H1 (cell line): ENCODE results near the gene CLCA1. TPM values are rescaled to one million over a fixed set of nuclear protein-coding genes. Genes with fewer than 3 reads are reported as not detected.

Experiments used
- CTCF ChIA-PET: fragments of 300-600 bp; sonication (Branson Sonifier 250); formaldehyde crosslinking; loops from one replicate; lab custom pipeline; 2021; ENCODE audit not compliant: partially characterized antibody; lab: Charles Lee
- POLR2A ChIA-PET: fragments of 300-600 bp; sonication (Branson Sonifier 250); formaldehyde crosslinking; loops from one replicate; lab custom pipeline; 2021; ENCODE audit warnings: inconsistent platforms; ENCODE audit not compliant: partially characterized antibody; lab: Charles Lee
- DNase-seq, 2 experiments: peaks; one replicate each; pipeline versions ENCODE4 v3.0.0 to v3.0.0-alpha.2; 2010 to 2022; ENCODE audit warnings: low spot score in 2 of 2, low read depth in 1 of 2, mixed read lengths in 1 of 2
- FAIRE-seq: peaks from 2 replicates; lab custom pipeline; 2011; peaks lifted over from hg19 to GRCh38; lab: Jason Lieb, UNC
- H2AFZ ChIP-seq: 2 replicates; pipeline ENCODE4 v1.8.1; 2012; ENCODE audit warnings: low read length, inconsistent platforms
- H2AK5ac ChIP-seq: 2 replicates; pipeline ENCODE4 v1.6.1; 2013; ENCODE audit warnings: low read depth, low read length
- H2BK120ac ChIP-seq: replicated peaks from 2 replicates; pipeline ENCODE3; 2013; ENCODE audit warnings: low read depth, low read length, inconsistent platforms
- H2BK12ac ChIP-seq: 2 replicates; pipeline ENCODE4 v1.6.1; 2013; ENCODE audit warnings: low read depth, low read length
- H2BK15ac ChIP-seq: 2 replicates; pipeline ENCODE4 v1.6.1; 2013; ENCODE audit warnings: low read length
- H2BK20ac ChIP-seq: 2 replicates; pipeline ENCODE4 v1.6.1; 2013; ENCODE audit warnings: low read length
- H2BK5ac ChIP-seq: 2 replicates; pipeline ENCODE4 v1.6.1; 2013; ENCODE audit warnings: low read depth, low read length
- H3K14ac ChIP-seq: 2 replicates; pipeline ENCODE4 v1.6.1; 2013; ENCODE audit warnings: inconsistent platforms; ENCODE audit not compliant: insufficient read length
- H3K18ac ChIP-seq: 2 replicates; pipeline ENCODE4 v1.6.1; 2013; ENCODE audit warnings: low read length; ENCODE audit errors: extremely low read depth
- H3K23ac ChIP-seq: 2 replicates; pipeline ENCODE4 v1.6.1; 2013; ENCODE audit warnings: inconsistent platforms; ENCODE audit not compliant: insufficient read length
- H3K23me2 ChIP-seq: 2 replicates; pipeline ENCODE4 v1.6.1; 2013; ENCODE audit warnings: low read depth, low read length
- H3K27ac ChIP-seq: 2 replicates; pipeline ENCODE4 v1.6.1; 2011; ENCODE audit warnings: low read depth, low read length, inconsistent platforms
- H3K27me3 ChIP-seq, 4 experiments: replicated peaks in 1 of 4; 1 replicate in 1 of 4; 2 replicates in 3 of 4; pipeline versions ENCODE4 v1.6.1 to v1.8.1; 2011 to 2013; ENCODE audit warnings: low read length in 3 of 4, mild to moderate bottlenecking in 3 of 4, inconsistent platforms in 2 of 4, mixed read lengths in 2 of 4, moderate library complexity in 1 of 4; ENCODE audit not compliant: control insufficient read depth in 3 of 4, insufficient read depth in 3 of 4; ENCODE audit errors: extremely low read depth in 1 of 4
- H3K36me3 ChIP-seq, 4 experiments: 2 replicates each; pipeline versions ENCODE4 v1.6.1 to v1.8.1; 2011 to 2013; ENCODE audit warnings: mild to moderate bottlenecking in 4 of 4, low read length in 3 of 4, moderate library complexity in 2 of 4, control low read depth in 1 of 4, inconsistent platforms in 1 of 4; ENCODE audit not compliant: insufficient read depth in 4 of 4, control insufficient read depth in 2 of 4
- H3K4ac ChIP-seq: replicated peaks from 2 replicates; pipeline ENCODE3; 2013; ENCODE audit warnings: low read length, low read depth, mixed read lengths, inconsistent platforms; ENCODE audit not compliant: insufficient read length
- H3K4me1 ChIP-seq, 4 experiments: replicated peaks in 1 of 4; 1 replicate in 1 of 4; 2 replicates in 3 of 4; pipeline versions ENCODE4 v1.6.1 to v1.8.1; 2011 to 2013; ENCODE audit warnings: low read length in 3 of 4, inconsistent platforms in 2 of 4, mixed read lengths in 1 of 4; ENCODE audit not compliant: insufficient read depth in 4 of 4, control insufficient read depth in 3 of 4
- H3K4me2 ChIP-seq, 2 experiments: 2 replicates each; pipeline versions ENCODE4 v1.6.1 to v1.8.1; 2011 to 2013; ENCODE audit warnings: low read depth in 2 of 2, low read length in 2 of 2, control low read depth in 1 of 2, inconsistent platforms in 1 of 2, mild to moderate bottlenecking in 1 of 2; ENCODE audit not compliant: insufficient read depth in 1 of 2
- H3K4me3 ChIP-seq, 4 experiments: fragments of 200-600, 300-600 bp in 1 of 4; sonication (generic), shearing (Covaris generic), sonication (Bioruptor Twin) in 1 of 4; 2 replicates each; pipeline versions ENCODE4 v1.5.1 to v1.8.1; 2011 to 2016; ENCODE audit warnings: low read length in 4 of 4, low read depth in 3 of 4, control low read depth in 2 of 4, inconsistent platforms in 2 of 4, mild to moderate bottlenecking in 2 of 4, mixed read lengths in 1 of 4, moderate library complexity in 1 of 4; ENCODE audit not compliant: insufficient read depth in 2 of 4; ENCODE audit errors: extremely low read depth in 1 of 4
- H3K56ac ChIP-seq: replicated peaks from 2 replicates; pipeline ENCODE3; 2013; ENCODE audit warnings: low read depth, mild to moderate bottlenecking, mixed read lengths, low read length, inconsistent platforms; ENCODE audit not compliant: insufficient read length
- H3K79me1 ChIP-seq: 2 replicates; pipeline ENCODE4 v1.6.1; 2013; ENCODE audit warnings: low read depth, low read length, control low read depth
- H3K79me2 ChIP-seq, 2 experiments: 2 replicates each; pipeline versions ENCODE4 v1.6.1 to v1.8.1; 2012 to 2013; ENCODE audit warnings: low read length in 2 of 2, mild to moderate bottlenecking in 2 of 2, inconsistent platforms in 1 of 2; ENCODE audit not compliant: insufficient read depth in 2 of 2, control insufficient read depth in 1 of 2
- H3K9ac ChIP-seq, 4 experiments: replicated peaks in 1 of 4; 1 replicate in 1 of 4; 2 replicates in 3 of 4; pipeline versions ENCODE4 v1.6.1 to v1.8.1; 2011 to 2013; ENCODE audit warnings: low read depth in 3 of 4, low read length in 3 of 4, control low read depth in 2 of 4, mild to moderate bottlenecking in 2 of 4, moderate library complexity in 2 of 4, inconsistent platforms in 1 of 4; ENCODE audit errors: extremely low read depth in 1 of 4
- H3K9me3 ChIP-seq, 2 experiments: 2 replicates each; pipeline versions ENCODE4 v1.6.1 to v1.8.1; 2012 to 2013; ENCODE audit warnings: mild to moderate bottlenecking in 2 of 2, moderate library complexity in 2 of 2, control low read depth in 1 of 2, inconsistent platforms in 1 of 2, low read depth in 1 of 2, low read length in 1 of 2, mixed read lengths in 1 of 2; ENCODE audit not compliant: insufficient read depth in 2 of 2
- H4K20me1 ChIP-seq, 2 experiments: replicated peaks in 1 of 2; 2 replicates each; pipeline versions ENCODE3 to v1.8.1; 2011 to 2013; ENCODE audit warnings: inconsistent platforms in 2 of 2, low read length in 2 of 2, mild to moderate bottlenecking in 1 of 2; ENCODE audit not compliant: insufficient read depth in 2 of 2, control insufficient read depth in 1 of 2
- H4K5ac ChIP-seq: 2 replicates; pipeline ENCODE4 v1.6.1; 2013; ENCODE audit warnings: low read length, low read depth, mixed read lengths, inconsistent platforms; ENCODE audit not compliant: insufficient read length
- H4K8ac ChIP-seq: 2 replicates; pipeline ENCODE4 v1.8.0; 2013; ENCODE audit warnings: mild to moderate bottlenecking, moderate library complexity, low read length, inconsistent platforms; ENCODE audit not compliant: insufficient read depth; ENCODE audit errors: extremely low read depth
- H4K91ac ChIP-seq: replicated peaks from 2 replicates; pipeline ENCODE3; 2013; ENCODE audit warnings: low read length, mixed read lengths, inconsistent platforms; ENCODE audit not compliant: insufficient read length
- BCL11A ChIP-seq, 2 experiments: IDR thresholded peaks; one replicate each; pipeline ENCODE4 v1.6.1; 2011; ENCODE audit warnings: low read depth in 2 of 2, low read length in 2 of 2, mild to moderate bottlenecking in 2 of 2
- CBX8 ChIP-seq: fragments of 300-800, 300-1000 bp; sonication (generic); IDR thresholded peaks from 2 replicates; pipeline ENCODE4 v1.7.1; 2016; ENCODE audit warnings: low read depth, low read length, borderline replicate concordance
- EGR1 ChIP-seq: IDR thresholded peaks from 2 replicates; pipeline ENCODE4 v1.6.1; 2011; ENCODE audit warnings: low read depth, low read length, borderline replicate concordance
- EZH2 ChIP-seq: fragments of 200-600 bp; sonication (generic); IDR thresholded peaks from 2 replicates; pipeline ENCODE4 v1.7.1; 2012; ENCODE audit warnings: low read depth, mild to moderate bottlenecking, moderate library complexity, low read length, inconsistent platforms; ENCODE audit not compliant: severe bottlenecking
- NANOG ChIP-seq: IDR thresholded peaks from 2 replicates; pipeline ENCODE4 v1.6.1; 2011; ENCODE audit warnings: low read length, low read depth, mild to moderate bottlenecking, inconsistent platforms; ENCODE audit not compliant: insufficient read depth, poor library complexity, severe bottlenecking
- RAD21 ChIP-seq, 2 experiments: IDR thresholded peaks in 1 of 2; conservative IDR thresholded peaks in 1 of 2; 2 replicates each; pipeline ENCODE4 v1.6.1; 2011; ENCODE audit warnings: low read depth in 2 of 2, low read length in 2 of 2, improper control_type of control experiment in 1 of 2, inconsistent platforms in 1 of 2, mild to moderate bottlenecking in 1 of 2, moderate library complexity in 1 of 2
- SRF ChIP-seq: IDR thresholded peaks from 2 replicates; pipeline ENCODE4 v1.6.1; 2011; ENCODE audit warnings: mild to moderate bottlenecking, low read depth, low read length, moderate library complexity
- TAF7 ChIP-seq: optimal IDR thresholded peaks from 2 replicates; pipeline ENCODE3; 2011; ENCODE audit warnings: low read depth, mild to moderate bottlenecking, inconsistent platforms, low read length, moderate library complexity, borderline replicate concordance
- TBP ChIP-seq: IDR thresholded peaks from 2 replicates; pipeline ENCODE4 v1.6.1; 2011; ENCODE audit warnings: low read depth, low read length, improper control_type of control experiment
- WGBS, 2 experiments: shearing (Covaris generic) in 1 of 2; methylation state at CpG; one replicate each; pipeline versions ENCODE4 v1.1.6 to v1.1.7; 2013 to 2015; ENCODE audit warnings: low lambda C conversion rate in 2 of 2, mixed read lengths in 2 of 2, inconsistent platforms in 1 of 2, low coverage in 1 of 2, missing lambda C conversion rate in 1 of 2; ENCODE audit not compliant: insufficient replicate concordance in 2 of 2, insufficient coverage in 1 of 2, insufficient read length in 1 of 2; ENCODE audit errors: extremely low coverage in 1 of 2, missing lambda C conversion rate in 1 of 2; 5-methylcytosine and 5-hydroxymethylcytosine counted together
- polyA plus RNA-seq, 7 experiments: library from polyadenylated mRNA; depleted of rRNA in 3 of 7; stranded (reverse) in 5 of 7; unstranded in 2 of 7; fragments of >200 nt in 5 of 7; fragments of 200-250 nt in 2 of 7; gene quantifications; 1 replicate in 5 of 7; 2 replicates in 1 of 7; 4 replicates in 1 of 7; pipeline versions ENCODE4 v1.2.1 to v1.2.3, GENCODE V29; 2011 to 2013; ENCODE audit warnings: missing spikeins in 2 of 7, mixed read lengths in 2 of 7
- total RNA-seq: library from RNA; stranded (reverse); fragmentation: NEBNext Ultra II Directional; extraction: Animal tissue kit (Norgen Biotek cat#: 25700); gene quantifications from 2 replicates; pipeline ENCODE4 v1.2.1, GENCODE V29; 2021
- TF ChIP-seq, protein P1 (sequence below): IDR thresholded peaks from 2 replicates; pipeline ENCODE4 v1.6.1; 2011; ENCODE audit warnings: low read length, improper control_type of control experiment

Gene CLCA1
- total and polyA plus RNA-seq, 2 of the 8 experiments (the other 6 are each of a cell fraction or from before 2014, with no cell fraction given): not detected

DNA sequence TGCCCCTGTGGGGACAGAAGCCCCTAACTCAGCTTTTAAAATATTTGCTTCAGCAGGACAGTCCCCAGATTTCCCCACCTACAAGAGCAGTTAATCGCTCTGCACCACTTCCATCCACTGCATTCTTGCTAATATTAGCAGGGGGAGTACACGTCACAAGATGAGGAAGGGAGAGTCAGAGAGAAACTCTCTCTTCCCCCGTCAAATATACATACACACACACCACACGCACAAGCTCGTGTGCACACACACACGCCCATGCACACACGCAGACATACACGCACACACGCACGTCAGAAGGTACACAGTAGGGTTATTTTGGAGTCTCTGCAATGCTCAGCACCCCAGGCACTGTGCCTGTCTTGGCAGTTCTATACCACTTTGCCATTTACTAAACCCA is 2.1 kb downstream of the CLCA1 start:
- ChIA-PET CTCF (interaction anchor here (0.7 kb wide), 1 partner anchor 10 kb away, joined by 3 read pairs; no protein-coding TSS in a partner anchor), POLR2A (no interaction called here)
- H2BK15ac ChIP-seq: peak overlapping the region; percentile 0; the same call in 1 of the 2 replicates
- no peaks in the 10 kb centered on the region for H3K36me3 ChIP-seq
- no peaks in the 10 kb centered on the region for H3K79me2 ChIP-seq
- H3K14ac ChIP-seq: no peak overlapping the region
- H2BK5ac ChIP-seq: no peak overlapping the region
- H3K23ac ChIP-seq: no peak overlapping the region
- H4K5ac ChIP-seq: no peak overlapping the region
- FAIRE-seq (no peak), DNase-seq (no peak)
- H3K4me2 ChIP-seq: no peak overlapping the region
- no peak overlapping the region for H3K4me3 ChIP-seq
- no peak overlapping the region for H2BK12ac ChIP-seq
- H3K9ac ChIP-seq: no peak overlapping the region
- no peaks in the 10 kb centered on the region for H3K27me3 ChIP-seq
- TF ChIP-seq EGR1 (no peak), TBP (no peak), RAD21 (IDR thresholded peaks at IDR 0.05 in 1 of 2, conservative IDR thresholded peaks at IDR 0.05 in 1 of 2; ENCODE audit: low read depth in 2 of 2, low read length in 2 of 2) (no peak), NANOG (no peak), EZH2 (no peak), TAF7 (no peak), SRF (no peak), CBX8 (no peak), BCL11A (IDR thresholded peaks at IDR 0.05; ENCODE audit: low read depth in 2 of 2, low read length in 2 of 2) (no peak)
- TF ChIP-seq, protein P1, sequence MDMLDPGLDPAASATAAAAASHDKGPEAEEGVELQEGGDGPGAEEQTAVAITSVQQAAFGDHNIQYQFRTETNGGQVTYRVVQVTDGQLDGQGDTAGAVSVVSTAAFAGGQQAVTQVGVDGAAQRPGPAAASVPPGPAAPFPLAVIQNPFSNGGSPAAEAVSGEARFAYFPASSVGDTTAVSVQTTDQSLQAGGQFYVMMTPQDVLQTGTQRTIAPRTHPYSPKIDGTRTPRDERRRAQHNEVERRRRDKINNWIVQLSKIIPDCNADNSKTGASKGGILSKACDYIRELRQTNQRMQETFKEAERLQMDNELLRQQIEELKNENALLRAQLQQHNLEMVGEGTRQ: no peak
- H4K20me1 ChIP-seq: no peaks in the 10 kb centered on the region
- H3K27ac ChIP-seq: no peak overlapping the region
- no peak overlapping the region for H4K8ac ChIP-seq
- 95% methylated on average over 10 of the region's 10 CpGs; no CpG with 5 or more reads in 1 of the 2 experiments for WGBS, 2 experiments
- no peaks in the 10 kb centered on the region for H3K23me2 ChIP-seq
- H3K56ac ChIP-seq: no peak overlapping the region
- no peak overlapping the region for H2BK20ac ChIP-seq
- no peak overlapping the region for H2BK120ac ChIP-seq
- H3K79me1 ChIP-seq: no peaks in the 10 kb centered on the region
- H3K4ac ChIP-seq: no peak overlapping the region
- no peaks in the 10 kb centered on the region for H3K4me1 ChIP-seq
- H4K91ac ChIP-seq: no peak overlapping the region
- no peak overlapping the region for H2AK5ac ChIP-seq
- no peaks in the 10 kb centered on the region for H3K9me3 ChIP-seq
- no peak overlapping the region for H2AFZ ChIP-seq
- H3K18ac ChIP-seq: no peak overlapping the region
